ENCODE measurements around the gene TENT5C. TPM values are rescaled to one million over a fixed set of nuclear protein-coding genes. Genes with fewer than 3 reads are reported as not detected.

TENT5C gene
- total RNA-seq, 1 experiment from 2014 or later = 1.4 TPM

DNA sequence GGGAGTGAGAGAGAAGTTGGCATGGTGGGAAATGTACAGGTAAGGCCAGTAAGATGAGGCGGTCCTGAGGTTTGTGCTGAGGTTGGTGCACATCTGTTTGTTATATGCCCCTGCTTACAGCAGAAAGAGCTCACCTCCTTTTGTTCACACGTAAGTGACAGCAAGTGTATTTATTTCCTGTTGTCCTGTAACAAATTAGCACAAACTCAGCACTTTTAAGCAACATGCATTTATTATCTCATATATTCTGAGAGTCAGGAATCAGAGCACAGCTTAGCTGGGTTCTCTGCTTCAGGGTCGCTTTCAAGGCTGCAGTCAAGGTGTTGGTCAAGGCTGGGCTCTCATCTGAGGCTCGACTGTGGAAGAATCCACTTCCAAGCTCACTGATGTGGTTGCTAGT, 45.8 kb downstream of the TENT5C start:
- BruUV-seq (replicated peaks) = no TSS peak
- ChIA-PET POLR2A (no interaction called here), CTCF (no interaction called here)

More for the DNA sequence above, 45.8 kb downstream of the TENT5C start:
- Histone ChIP-seq H2AFZ (ENCODE audit: low read depth, low read length, poor library complexity, severe bottlenecking) (no peak overlapping the region), H3K27me3 (ENCODE audit: insufficient read depth, low read length) (no peaks in the 10 kb centered on the region), H4K20me1 (ENCODE audit: insufficient read depth) (no peaks in the 10 kb centered on the region), H3K36me3 (ENCODE audit: control insufficient read depth in 1 of 2, insufficient read depth in 2 of 2, low read length in 2 of 2) (no peaks in the 10 kb centered on the region), H3K4me2 (ENCODE audit: low read length) (no peak overlapping the region), H3K79me2 (ENCODE audit: insufficient read depth, low read length) (no peaks in the 10 kb centered on the region), H3K4me3 (replicated peaks in 1 of 2; ENCODE audit: low read depth in 1 of 2, low read length in 2 of 2) (no peak overlapping the region), H3K9me3 (ENCODE audit: control insufficient read depth in 1 of 2, insufficient read depth in 1 of 2, low read depth in 1 of 2, low read length in 2 of 2) (no peaks in the 10 kb centered on the region), H3K9ac (ENCODE audit: low read length) (no peak overlapping the region), H3K27ac (ENCODE audit: low read depth, low read length) (no peak overlapping the region), H3K9me2 (ENCODE audit: insufficient read depth) (no peaks in the 10 kb centered on the region), H3K4me1 (ENCODE audit: control insufficient read depth in 1 of 2, insufficient read depth in 2 of 2, low read length in 2 of 2) (peaks cover 0 to 2% of the 10 kb centered on the region in 2 experiments; a peak in 2 of 4 replicates)
- TF ChIP-seq, protein P1, sequence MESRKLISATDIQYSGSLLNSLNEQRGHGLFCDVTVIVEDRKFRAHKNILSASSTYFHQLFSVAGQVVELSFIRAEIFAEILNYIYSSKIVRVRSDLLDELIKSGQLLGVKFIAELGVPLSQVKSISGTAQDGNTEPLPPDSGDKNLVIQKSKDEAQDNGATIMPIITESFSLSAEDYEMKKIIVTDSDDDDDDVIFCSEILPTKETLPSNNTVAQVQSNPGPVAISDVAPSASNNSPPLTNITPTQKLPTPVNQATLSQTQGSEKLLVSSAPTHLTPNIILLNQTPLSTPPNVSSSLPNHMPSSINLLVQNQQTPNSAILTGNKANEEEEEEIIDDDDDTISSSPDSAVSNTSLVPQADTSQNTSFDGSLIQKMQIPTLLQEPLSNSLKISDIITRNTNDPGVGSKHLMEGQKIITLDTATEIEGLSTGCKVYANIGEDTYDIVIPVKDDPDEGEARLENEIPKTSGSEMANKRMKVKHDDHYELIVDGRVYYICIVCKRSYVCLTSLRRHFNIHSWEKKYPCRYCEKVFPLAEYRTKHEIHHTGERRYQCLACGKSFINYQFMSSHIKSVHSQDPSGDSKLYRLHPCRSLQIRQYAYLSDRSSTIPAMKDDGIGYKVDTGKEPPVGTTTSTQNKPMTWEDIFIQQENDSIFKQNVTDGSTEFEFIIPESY (IDR thresholded peaks at IDR 0.05; ENCODE audit: extremely low read depth, insufficient replicate concordance, low read length) = no peak
- TF ChIP-seq EZH2phosphoT487 (IDR thresholded peaks at IDR 0.05; ENCODE audit: borderline replicate concordance) (no peak), CBX3 (IDR thresholded peaks at IDR 0.05; ENCODE audit: low read depth) (no peak), FOSL1 (IDR thresholded peaks at IDR 0.05; ENCODE audit: low read depth) (no peak), SRF (IDR thresholded peaks at IDR 0.05; ENCODE audit: low read depth) (no peak), TCF7L2 (IDR thresholded peaks at IDR 0.05; ENCODE audit: borderline replicate concordance, extremely low read depth, insufficient read depth, insufficient read length) (no peak), ZFX (IDR thresholded peaks at IDR 0.05) (no peak), CEBPB (IDR thresholded peaks at IDR 0.05; ENCODE audit: low read depth) (no peak), YY1 (IDR thresholded peaks at IDR 0.05; ENCODE audit: extremely low read depth, insufficient replicate concordance, low read depth, low read length) (no peak), SP1 (IDR thresholded peaks at IDR 0.05; ENCODE audit: low read depth) (no peak), ZNF274 (IDR thresholded peaks at IDR 0.05; ENCODE audit: low read depth, low read length) (no peak), RAD21 (IDR thresholded peaks at IDR 0.05; ENCODE audit: low read depth) (no peak)
- TF ChIP-seq, protein P2, sequence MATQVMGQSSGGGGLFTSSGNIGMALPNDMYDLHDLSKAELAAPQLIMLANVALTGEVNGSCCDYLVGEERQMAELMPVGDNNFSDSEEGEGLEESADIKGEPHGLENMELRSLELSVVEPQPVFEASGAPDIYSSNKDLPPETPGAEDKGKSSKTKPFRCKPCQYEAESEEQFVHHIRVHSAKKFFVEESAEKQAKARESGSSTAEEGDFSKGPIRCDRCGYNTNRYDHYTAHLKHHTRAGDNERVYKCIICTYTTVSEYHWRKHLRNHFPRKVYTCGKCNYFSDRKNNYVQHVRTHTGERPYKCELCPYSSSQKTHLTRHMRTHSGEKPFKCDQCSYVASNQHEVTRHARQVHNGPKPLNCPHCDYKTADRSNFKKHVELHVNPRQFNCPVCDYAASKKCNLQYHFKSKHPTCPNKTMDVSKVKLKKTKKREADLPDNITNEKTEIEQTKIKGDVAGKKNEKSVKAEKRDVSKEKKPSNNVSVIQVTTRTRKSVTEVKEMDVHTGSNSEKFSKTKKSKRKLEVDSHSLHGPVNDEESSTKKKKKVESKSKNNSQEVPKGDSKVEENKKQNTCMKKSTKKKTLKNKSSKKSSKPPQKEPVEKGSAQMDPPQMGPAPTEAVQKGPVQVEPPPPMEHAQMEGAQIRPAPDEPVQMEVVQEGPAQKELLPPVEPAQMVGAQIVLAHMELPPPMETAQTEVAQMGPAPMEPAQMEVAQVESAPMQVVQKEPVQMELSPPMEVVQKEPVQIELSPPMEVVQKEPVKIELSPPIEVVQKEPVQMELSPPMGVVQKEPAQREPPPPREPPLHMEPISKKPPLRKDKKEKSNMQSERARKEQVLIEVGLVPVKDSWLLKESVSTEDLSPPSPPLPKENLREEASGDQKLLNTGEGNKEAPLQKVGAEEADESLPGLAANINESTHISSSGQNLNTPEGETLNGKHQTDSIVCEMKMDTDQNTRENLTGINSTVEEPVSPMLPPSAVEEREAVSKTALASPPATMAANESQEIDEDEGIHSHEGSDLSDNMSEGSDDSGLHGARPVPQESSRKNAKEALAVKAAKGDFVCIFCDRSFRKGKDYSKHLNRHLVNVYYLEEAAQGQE (IDR thresholded peaks at IDR 0.05; ENCODE audit: low read depth) = no peak
- TF ChIP-seq, protein P3, sequence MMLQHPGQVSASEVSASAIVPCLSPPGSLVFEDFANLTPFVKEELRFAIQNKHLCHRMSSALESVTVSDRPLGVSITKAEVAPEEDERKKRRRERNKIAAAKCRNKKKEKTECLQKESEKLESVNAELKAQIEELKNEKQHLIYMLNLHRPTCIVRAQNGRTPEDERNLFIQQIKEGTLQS (IDR thresholded peaks at IDR 0.05) = no peak
- intact Hi-C loops (cut with micrococcal nuclease) = no loop called here
- no peak for DNase-seq (ENCODE audit: low read depth, low spot score)
- no peak for ATAC-seq
- RAD21 ChIA-PET (ENCODE audit: low non-redundant PET in 1 of 2, low total read pairs in 2 of 2, uncharacterized antibody in 2 of 2, unreplicated experiment in 2 of 2) = no interaction called here
